Activated T-cell treated with anti-CD3 and anti-CD28 coated beads, Interleukin-2, amount 50 U/mL, for 4 hours (primary cell): ENCODE results near the gene MERTK. TPM values are rescaled to one million over a fixed set of nuclear protein-coding genes. Genes with fewer than 3 reads are reported as not detected.
"Not testable (repeated sequence)": the region's sequence is repeated elsewhere in the genome, so short reads cannot be mapped to it uniquely, and the experiment has no call there.

Experiments used
- ATAC-seq, 2 donors: fragments of 200-7000 bp; cut with Tn5 transposase; one replicate each; pipeline ENCODE4 v1.10.0; 2021
- DNase-seq: peaks from one replicate; pipeline ENCODE4 v3.0.0-alpha.2; 2020
- H3K27me3 Mint-ChIP-seq: one replicate; pipeline ENCODE4 v1.8.0; 2021; ENCODE audit warnings: low read depth, mixed read lengths
- H3K36me3 Mint-ChIP-seq: one replicate; pipeline ENCODE4 v1.8.0; 2022; ENCODE audit warnings: mixed read lengths; ENCODE audit not compliant: insufficient read depth
- H3K4me1 Mint-ChIP-seq: one replicate; pipeline ENCODE4 v1.8.0; 2021; ENCODE audit warnings: low read depth, mixed read lengths
- H3K4me3 Mint-ChIP-seq: one replicate; pipeline ENCODE4 v1.8.0; 2021; ENCODE audit warnings: mild to moderate bottlenecking, moderate library complexity, mixed read lengths
- H3K9me3 Mint-ChIP-seq: one replicate; pipeline ENCODE4 v1.8.0; 2021; ENCODE audit warnings: mixed read lengths
- total RNA-seq, 3 donors: library from RNA; stranded (reverse); gene quantifications; one replicate each; pipeline ENCODE4 v1.2.1, GENCODE V29; 2021

MERTK gene
- total RNA-seq, 3 donors from 2014 or later: 0.42 to 0.87 (median 0.63) TPM

DNA sequence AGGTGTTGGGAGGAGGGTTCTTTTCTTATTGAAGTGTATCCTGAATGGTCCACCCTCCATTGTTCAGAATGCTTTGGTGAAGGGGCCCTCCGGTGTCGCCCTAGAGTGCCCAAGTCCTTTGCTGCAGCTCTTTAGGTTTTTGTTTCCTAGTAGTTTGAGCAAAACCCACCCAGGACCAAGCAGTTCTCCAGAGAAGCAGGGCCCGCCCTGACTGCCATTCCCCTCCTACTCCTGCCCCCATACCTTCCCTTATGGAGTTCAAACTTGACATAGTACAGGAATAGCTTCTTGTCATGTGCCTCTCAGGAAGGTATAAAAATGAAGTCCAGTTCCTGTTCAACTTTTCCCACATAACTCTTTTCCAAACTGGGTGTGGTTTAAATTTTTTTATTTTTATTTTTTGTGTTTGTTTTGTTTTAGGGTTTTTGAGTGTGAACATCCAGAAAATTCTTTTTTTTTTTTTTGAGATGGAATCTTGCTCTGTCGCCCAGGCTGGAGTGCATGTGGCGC, 5.6 kb downstream of the MERTK start:
- Mint-ChIP-seq H3K9me3 (no peaks in the 10 kb centered on the region), H3K4me1 (peaks cover 10% of the 10 kb centered on the region), H3K36me3 (no peaks in the 10 kb centered on the region), H3K4me3 (no peak overlapping the region), H3K27me3 (peaks cover 3% of the 10 kb centered on the region)
- DNase-seq (no peak), ATAC-seq (no peak)

DNA sequence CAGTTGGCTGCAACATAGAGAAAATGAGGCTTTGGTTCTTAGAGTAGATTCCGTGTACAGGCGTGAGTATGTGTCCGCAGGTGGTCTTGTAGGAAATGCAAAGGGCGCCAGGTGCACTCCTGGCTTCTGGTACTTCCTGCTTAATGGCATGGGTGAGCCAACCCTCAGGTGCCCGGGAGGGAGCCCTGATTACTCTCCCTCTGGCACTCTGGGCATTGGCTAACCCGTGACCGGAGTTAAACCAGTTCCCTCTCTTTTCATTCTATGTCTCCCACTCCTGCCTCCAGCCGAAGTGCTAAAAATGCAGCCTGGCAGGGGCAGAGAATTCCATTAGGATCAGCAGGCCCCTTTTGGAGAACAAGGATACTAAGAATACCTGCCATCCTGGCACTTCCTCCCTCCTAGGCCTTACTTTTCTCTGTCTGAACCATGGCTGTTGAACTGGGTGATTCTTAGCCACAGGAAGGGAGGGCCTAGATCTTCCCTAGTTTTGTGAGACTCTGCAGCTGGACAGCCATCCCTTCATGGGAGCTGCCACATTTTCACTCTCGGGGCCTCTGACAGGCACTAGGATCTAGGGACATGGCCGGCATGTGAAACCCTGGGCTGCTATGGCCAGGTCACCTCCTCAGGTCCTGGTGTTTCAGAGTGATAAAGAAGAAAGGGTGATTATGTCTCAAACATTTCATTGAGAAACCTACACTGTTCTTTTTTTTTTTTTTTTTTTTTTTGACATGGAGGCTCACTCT, 6.5 kb downstream of the MERTK start:
- no peaks in the 10 kb centered on the region for H3K36me3 Mint-ChIP-seq
- no peak overlapping the region for H3K4me3 Mint-ChIP-seq
- no peak for ATAC-seq
- peaks cover 10% of the 10 kb centered on the region for H3K4me1 Mint-ChIP-seq
- no peaks in the 10 kb centered on the region for H3K9me3 Mint-ChIP-seq
- DNase-seq: no peak
- H3K27me3 Mint-ChIP-seq: no peaks in the 10 kb centered on the region

DNA sequence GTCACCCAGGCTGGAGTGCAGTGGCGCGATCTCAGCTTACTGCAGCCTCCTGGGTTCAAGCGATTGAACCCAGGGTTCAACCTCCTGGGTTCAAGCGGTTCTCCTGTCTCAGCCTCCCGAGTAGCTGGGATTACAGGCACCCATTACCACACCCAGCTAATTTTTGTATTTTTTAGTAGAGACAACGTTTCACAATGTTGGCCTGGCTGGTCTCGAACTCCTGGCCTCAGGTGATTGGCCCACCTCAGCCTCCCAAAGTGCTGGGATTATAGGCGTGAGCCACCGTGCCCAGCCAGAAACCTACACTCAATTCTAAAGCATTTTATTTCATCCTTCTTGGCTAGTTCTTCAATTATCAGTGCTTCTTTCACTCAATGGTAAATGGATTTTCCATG, 7.1 kb downstream of the MERTK start:
- not testable (repeated sequence) for H3K9me3 Mint-ChIP-seq, H3K4me3 Mint-ChIP-seq, H3K27me3 Mint-ChIP-seq, ATAC-seq, H3K36me3 Mint-ChIP-seq, DNase-seq
- H3K4me1 Mint-ChIP-seq: peaks cover 10% of the 10 kb centered on the region

DNA sequence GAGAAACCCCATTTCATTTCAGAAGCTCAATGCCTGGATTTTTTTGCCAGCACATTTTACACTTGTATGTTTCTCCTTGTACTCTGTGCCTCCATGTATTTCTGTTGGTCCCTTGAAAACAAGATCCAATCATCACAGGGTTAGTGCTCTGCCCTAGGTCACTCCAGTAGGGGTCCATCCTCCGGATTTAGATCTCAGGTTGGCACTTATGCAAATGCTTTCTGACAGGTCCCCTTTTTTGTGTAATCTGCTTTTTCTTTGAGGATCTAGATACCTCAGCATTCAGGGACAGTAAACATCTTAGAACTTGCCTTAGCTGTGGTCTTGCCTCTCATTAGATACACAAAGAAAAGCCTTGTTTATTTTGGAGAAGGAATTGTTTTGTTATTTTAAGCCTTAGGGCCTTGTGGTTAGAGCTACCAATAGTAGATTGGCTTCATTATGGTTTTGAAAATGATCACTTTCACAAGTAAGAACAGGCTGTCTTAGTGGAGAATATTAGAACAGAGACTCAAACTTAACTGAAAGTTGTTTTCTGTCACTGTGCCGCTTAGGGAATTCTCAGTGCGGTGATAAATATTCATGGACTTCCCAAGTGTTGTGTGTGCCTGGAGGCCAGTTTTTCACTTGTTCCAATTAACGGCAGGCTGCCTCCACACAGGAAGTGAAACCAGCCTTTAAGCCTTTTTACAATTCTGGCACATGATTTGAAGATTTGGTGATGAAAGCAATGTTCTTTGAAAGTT, 7.8 kb downstream of the MERTK start:
- Mint-ChIP-seq H3K4me1 (peaks cover 10% of the 10 kb centered on the region), H3K4me3 (no peak overlapping the region), H3K9me3 (no peaks in the 10 kb centered on the region), H3K27me3 (no peaks in the 10 kb centered on the region), H3K36me3 (no peaks in the 10 kb centered on the region)
- ATAC-seq: no peak
- DNase-seq: no peak

DNA sequence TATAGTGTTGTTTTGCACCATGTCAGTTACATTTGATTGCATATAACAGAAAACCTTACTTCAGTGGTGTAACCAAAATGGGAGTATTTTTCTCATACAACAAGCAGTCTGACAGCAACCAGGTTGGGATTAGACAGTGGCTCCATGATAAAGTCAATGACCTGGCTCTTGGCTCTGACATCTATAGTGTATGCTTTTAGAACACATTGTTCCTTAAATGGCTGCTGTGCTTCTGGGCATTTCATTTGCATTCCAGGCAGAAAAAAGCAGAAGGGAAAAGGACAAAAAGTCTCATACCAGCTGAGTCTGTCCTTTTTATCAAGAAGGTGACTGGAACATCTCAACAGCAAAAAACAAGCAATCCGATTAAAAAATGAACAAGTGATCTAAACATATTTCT, 10.2 kb downstream of the MERTK start:
- Mint-ChIP-seq H3K36me3 (no peaks in the 10 kb centered on the region), H3K4me1 (peaks cover 10% of the 10 kb centered on the region), H3K4me3 (no peak overlapping the region), H3K27me3 (no peaks in the 10 kb centered on the region), H3K9me3 (no peaks in the 10 kb centered on the region)
- ATAC-seq (no peak), DNase-seq (no peak)

DNA sequence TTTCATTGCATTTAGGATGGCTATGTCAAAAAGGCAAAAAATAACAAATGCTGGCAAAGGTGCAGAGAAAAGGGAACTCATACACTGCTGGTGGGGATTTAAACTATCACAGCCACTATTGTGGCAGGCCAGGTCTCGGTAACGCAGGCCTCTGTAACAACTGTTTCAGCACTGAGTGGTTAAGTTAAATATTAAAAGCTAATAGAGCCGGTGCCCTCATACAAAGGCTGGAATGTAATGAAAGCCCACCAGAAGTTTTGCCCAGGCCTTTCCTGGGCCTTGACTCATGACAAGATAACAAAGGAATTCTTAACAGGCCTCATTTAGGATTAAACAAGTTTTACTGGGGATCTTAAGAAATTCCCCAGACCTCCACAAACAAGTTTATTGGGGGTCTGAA, 10.7 kb downstream of the MERTK start:
- Mint-ChIP-seq H3K4me3 (no peak overlapping the region), H3K27me3 (no peaks in the 10 kb centered on the region), H3K9me3 (no peaks in the 10 kb centered on the region), H3K4me1 (peaks cover 10% of the 10 kb centered on the region), H3K36me3 (no peaks in the 10 kb centered on the region)
- no peak for ATAC-seq
- DNase-seq: no peak

DNA sequence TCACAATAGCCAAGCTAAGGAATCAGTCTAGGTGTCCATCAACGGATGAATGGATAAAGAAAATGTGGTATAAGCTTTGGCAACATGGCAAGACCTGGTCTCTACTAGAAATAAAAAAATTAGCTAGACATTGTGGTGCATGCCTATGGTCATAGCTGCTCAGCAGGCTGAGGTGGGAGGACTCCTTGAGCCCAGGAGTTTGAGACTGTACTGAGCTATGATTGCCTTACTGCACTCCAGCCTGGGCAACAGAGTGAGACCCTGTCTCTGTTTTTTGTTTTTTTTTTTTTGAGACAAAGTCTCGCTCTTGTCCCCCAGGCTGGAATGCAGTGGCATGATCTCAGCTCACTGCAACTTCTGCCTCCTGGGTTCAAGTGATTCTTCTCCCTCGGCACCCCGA, 11.6 kb downstream of the MERTK start:
- H3K4me3 Mint-ChIP-seq, H3K27me3 Mint-ChIP-seq, ATAC-seq, H3K36me3 Mint-ChIP-seq, DNase-seq, H3K9me3 Mint-ChIP-seq: not testable (repeated sequence)
- H3K4me1 Mint-ChIP-seq: peaks cover 10% of the 10 kb centered on the region

DNA sequence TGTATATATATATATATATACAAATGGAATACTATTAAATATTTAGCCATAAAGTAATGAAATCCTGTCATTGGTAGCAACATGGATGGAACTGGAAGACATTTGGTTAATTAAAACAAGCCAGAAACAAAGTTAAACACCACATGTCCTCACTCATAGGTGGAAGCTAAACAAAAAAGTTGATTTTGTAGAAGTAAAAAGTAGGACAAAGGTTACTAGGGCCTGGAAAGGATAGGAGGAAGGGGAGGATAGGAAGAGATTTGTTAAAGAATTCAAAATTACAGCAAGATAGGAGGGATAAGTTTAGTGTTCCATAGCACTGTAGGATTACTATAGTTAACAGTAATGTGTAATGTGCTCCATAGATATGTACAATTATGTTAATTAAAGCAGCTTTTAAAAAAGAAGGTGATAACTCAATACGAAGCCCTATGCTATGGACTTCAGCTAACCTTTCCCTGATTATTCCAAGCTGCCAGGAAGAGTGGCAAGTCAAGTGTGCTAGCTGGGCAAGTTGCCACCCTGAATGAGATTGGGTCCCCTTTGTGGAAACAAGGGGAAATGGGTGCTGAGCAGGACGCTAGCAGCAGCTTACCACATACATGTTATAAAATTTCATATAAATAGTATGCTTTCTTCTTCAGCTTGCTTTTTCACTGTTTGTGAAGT, 12.3 kb downstream of the MERTK start:
- H3K36me3 Mint-ChIP-seq: no peaks in the 10 kb centered on the region
- ATAC-seq: no peak
- no peaks in the 10 kb centered on the region for H3K27me3 Mint-ChIP-seq
- H3K4me1 Mint-ChIP-seq: peaks cover 10% of the 10 kb centered on the region
- DNase-seq: no peak
- no peak overlapping the region for H3K4me3 Mint-ChIP-seq
- no peaks in the 10 kb centered on the region for H3K9me3 Mint-ChIP-seq

DNA sequence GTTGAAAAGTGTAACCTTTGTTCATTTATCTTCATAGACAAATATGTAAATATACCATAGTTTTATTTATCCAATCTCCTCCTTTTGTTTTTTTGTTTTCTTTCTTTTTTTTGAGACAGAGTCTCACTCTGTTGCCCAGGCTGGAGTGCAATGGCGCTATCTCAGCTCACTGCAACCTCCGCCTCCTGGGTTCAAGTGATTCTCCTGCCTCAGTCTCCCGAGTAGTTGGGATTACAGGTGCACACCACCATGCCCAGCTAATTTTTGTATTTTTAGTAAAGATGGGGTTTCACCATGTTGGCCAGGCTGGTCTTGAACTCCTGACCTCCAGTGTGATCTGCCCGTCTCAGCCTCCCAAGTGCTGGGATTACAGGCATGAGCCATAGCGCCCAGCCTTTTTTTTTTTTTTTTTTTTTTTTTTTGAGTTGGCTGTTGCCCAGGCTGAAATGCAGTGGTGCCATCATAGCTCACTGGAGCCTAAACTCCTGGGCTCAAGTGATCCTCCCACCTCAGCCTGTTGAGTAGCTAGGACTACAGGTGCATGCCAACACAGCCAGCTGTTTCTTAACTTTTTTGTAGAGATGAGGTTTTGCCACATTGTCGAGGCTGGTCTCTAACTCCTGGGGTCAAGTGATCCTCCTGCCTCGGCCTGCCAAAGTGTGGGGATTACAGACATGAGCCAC, 13.0 kb downstream of the MERTK start:
- ATAC-seq, H3K4me3 Mint-ChIP-seq, H3K4me1 Mint-ChIP-seq, H3K36me3 Mint-ChIP-seq, DNase-seq, H3K9me3 Mint-ChIP-seq, H3K27me3 Mint-ChIP-seq: not testable (repeated sequence)

DNA sequence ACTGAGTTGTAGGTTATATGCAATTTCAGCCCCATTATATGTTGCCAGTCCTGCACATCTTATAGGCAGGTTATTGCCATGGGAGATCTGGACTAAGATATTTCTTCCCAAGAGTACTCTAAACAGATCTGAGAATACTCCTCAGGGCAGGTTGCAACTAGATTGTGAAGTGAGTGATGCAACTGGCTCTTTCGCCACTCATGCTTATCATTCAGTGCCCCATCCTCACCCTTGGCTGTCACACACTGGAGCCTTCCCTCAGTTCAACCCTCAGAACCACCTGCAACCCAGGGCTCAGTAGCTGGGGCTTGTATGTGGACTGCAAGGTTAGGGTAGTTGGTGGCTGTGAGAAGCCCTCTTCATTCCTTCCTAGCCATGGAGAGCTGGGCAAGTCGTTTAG, 14.1 kb downstream of the MERTK start:
- Mint-ChIP-seq H3K9me3 (no peaks in the 10 kb centered on the region), H3K4me3 (no peak overlapping the region), H3K27me3 (no peaks in the 10 kb centered on the region), H3K36me3 (no peaks in the 10 kb centered on the region), H3K4me1 (no peaks in the 10 kb centered on the region)
- ATAC-seq (no peak), DNase-seq (no peak)

DNA sequence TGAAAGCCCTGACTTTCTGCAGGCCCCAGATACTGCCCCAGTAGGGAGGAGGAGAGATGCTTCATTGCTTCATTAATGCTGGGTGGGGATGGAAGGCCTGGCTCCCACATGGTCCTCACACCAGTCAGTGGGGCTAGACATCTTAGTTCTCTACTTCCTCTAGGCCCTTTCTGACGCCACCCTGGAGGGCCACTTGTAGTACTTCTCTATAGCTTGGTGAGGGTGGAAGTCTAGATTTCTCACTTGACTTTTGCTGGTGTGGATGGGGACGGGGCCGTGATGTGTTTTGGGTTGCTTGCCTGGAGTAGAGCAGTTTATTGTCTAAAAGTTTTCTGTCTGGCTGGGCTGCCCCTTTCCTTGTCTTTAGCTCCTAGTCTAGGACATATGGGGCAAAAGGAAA, 18.7 kb downstream of the MERTK start:
- DNase-seq: no peak
- Mint-ChIP-seq H3K4me3 (no peak overlapping the region), H3K9me3 (no peaks in the 10 kb centered on the region), H3K27me3 (no peaks in the 10 kb centered on the region), H3K4me1 (no peaks in the 10 kb centered on the region), H3K36me3 (no peaks in the 10 kb centered on the region)
- no peak for ATAC-seq

DNA sequence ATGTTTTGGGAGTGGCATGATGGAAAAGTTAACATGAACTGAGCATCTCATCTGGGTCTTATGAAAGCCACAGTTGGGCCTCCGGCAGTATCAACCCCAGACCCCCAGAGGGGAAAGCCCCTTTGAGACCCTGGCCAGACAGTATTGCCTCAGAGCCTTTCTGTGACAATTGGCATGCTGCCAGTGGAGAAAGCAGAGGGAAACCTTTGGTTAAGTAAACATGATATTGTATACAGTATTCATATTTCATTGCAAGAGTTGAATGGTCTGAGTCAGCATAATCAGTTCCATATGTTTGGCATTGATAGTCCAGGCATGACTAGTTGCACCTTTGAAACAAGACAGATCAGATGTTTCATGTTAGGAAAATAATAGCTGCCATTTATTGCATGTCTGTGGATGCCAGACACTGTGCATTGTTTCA, 20.0 kb downstream of the MERTK start:
- ATAC-seq (no peak), DNase-seq (no peak)
- H3K27me3 Mint-ChIP-seq: no peaks in the 10 kb centered on the region
- H3K36me3 Mint-ChIP-seq: no peaks in the 10 kb centered on the region
- no peaks in the 10 kb centered on the region for H3K4me1 Mint-ChIP-seq
- no peaks in the 10 kb centered on the region for H3K9me3 Mint-ChIP-seq
- H3K4me3 Mint-ChIP-seq: no peak overlapping the region

DNA sequence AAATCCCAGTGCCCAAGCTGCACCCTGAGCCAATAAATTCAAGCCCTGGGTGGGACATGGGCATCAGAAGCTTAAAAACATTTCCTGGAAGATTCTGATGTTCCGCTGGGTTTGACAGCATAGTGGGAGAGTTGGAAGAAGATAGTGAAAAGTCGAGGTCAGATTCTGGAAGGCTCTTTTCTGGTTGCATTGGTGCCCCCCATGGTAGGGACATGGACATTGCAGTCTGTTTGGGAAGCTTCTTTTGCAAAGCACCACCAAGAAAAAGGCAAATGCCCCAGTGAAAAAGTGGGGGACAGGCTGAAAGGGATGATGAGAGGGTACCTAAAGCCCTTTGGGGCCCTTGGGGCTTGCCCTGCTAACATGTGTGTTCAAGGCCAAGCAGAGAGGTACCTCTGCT, 21.0 kb downstream of the MERTK start:
- Mint-ChIP-seq H3K4me1 (no peaks in the 10 kb centered on the region), H3K4me3 (no peak overlapping the region), H3K27me3 (no peaks in the 10 kb centered on the region), H3K36me3 (no peaks in the 10 kb centered on the region), H3K9me3 (no peaks in the 10 kb centered on the region)
- ATAC-seq (no peak), DNase-seq (no peak)
